Fibroblast of peridontal ligament (primary cell): Measurements from ENCODE around the gene PSMB7.

Source experiments
- DNase-seq: peaks from one replicate; pipeline ENCODE4 v3.0.0-alpha.2; 2010; ENCODE audit errors: extremely low read depth

Gene PSMB7

GRCh38 chr9:124411514-124412227 is 3.6 kb downstream of the PSMB7 start:
- peak; percentile 52 for DNase-seq

- DNase-seq, result peak; percentile 45
Observed at GRCh38 chr9:124410321-124410913, 4.8 kb downstream of the PSMB7 start.

- no peak for DNase-seq
Observed at GRCh38 chr9:124409410-124409809, 5.8 kb downstream of the PSMB7 start.

- DNase-seq, result no peak
Observed at GRCh38 chr9:124403246-124403645, 12.0 kb downstream of the PSMB7 start.

GRCh38 chr9:124399968-124400940 is 15.0 kb downstream of the PSMB7 start:
- DNase-seq, result no peak

- DNase-seq, result peak; percentile 54
Observed at GRCh38 chr9:124399323-124399967, 15.8 kb downstream of the PSMB7 start.

- no peak for DNase-seq
Observed at GRCh38 chr9:124398191-124398935, 16.9 kb downstream of the PSMB7 start.

GRCh38 chr9:124395826-124396225 is 19.4 kb downstream of the PSMB7 start:
- DNase-seq, result no peak

- DNase-seq, result no peak
Observed at GRCh38 chr9:124394596-124394995, 20.6 kb downstream of the PSMB7 start.

- no peak for DNase-seq
Observed at GRCh38 chr9:124394167-124394566, 21.1 kb downstream of the PSMB7 start.

- peak; percentile 93 for DNase-seq
Observed at GRCh38 chr9:124392871-124393460, 22.3 kb downstream of the PSMB7 start.

GRCh38 chr9:124392254-124392870 is 22.9 kb downstream of the PSMB7 start:
- DNase-seq, result no peak

GRCh38 chr9:124390794-124391658 is 24.2 kb downstream of the PSMB7 start:
- DNase-seq, result peak; percentile 84

- DNase-seq, result no peak
Observed at GRCh38 chr9:124389146-124389939, 25.9 kb downstream of the PSMB7 start.

GRCh38 chr9:124388275-124389048 is 26.8 kb downstream of the PSMB7 start:
- no peak for DNase-seq

- no peak for DNase-seq
Observed at GRCh38 chr9:124386201-124386600, 29.0 kb downstream of the PSMB7 start.

- no peak for DNase-seq
Observed at GRCh38 chr9:124385623-124386022, 29.6 kb downstream of the PSMB7 start.

GRCh38 chr9:124384846-124385245 is 30.4 kb downstream of the PSMB7 start:
- DNase-seq, result no peak
